ENCODE data around the gene GPS1. TPM values are rescaled to one million over a fixed set of nuclear protein-coding genes. Genes with fewer than 3 reads are reported as not detected.

The GPS1 gene
- total and polyA plus RNA-seq, 2 of the 4 experiments (the other 2 are of a cell fraction): 157 to 181 TPM

GRCh38 chr17:82018152-82018988 is 33.3 kb upstream of the GPS1 start:
- Histone ChIP-seq H4K20me1 (ENCODE audit: insufficient read depth, low read length) (peaks cover 24% of the 10 kb centered on the region), H3K9me1 (ENCODE audit: insufficient read depth, low read length) (no peaks in the 10 kb centered on the region), H3K27me3 (ENCODE audit: control insufficient read depth, insufficient read depth, low read length) (no peaks in the 10 kb centered on the region), H2AFZ (replicated peaks; ENCODE audit: low read length, poor library complexity) (peak overlapping the region; percentile 21), H4K91ac (ENCODE audit: insufficient read depth, low read depth, low read length) (no peak overlapping the region), H4K5ac (ENCODE audit: low read depth, low read length) (no peak overlapping the region), H3K9me3 (ENCODE audit: control insufficient read depth, insufficient read depth, low read length) (no peaks in the 10 kb centered on the region), H2BK20ac (ENCODE audit: low read depth, low read length) (no peak overlapping the region), H3K4me2 (ENCODE audit: low read depth, low read length) (no peak overlapping the region), H3K36me3 (ENCODE audit: control insufficient read depth, insufficient read depth, low read length) (peaks cover 6% of the 10 kb centered on the region; the same call in 1 of the 2 replicates), H2BK15ac (ENCODE audit: low read depth, low read length) (no peak overlapping the region), H3K4me3 (ENCODE audit: insufficient read depth, low read depth, low read length) (no peak overlapping the region), H2BK120ac (ENCODE audit: low read depth, low read length) (no peak overlapping the region), H3K23ac (ENCODE audit: low read depth, low read length) (no peak overlapping the region), H3K14ac (replicated peaks; ENCODE audit: low read depth, low read length) (no peak overlapping the region), H3K56ac (ENCODE audit: extremely low read depth, insufficient read depth, low read length) (no peak overlapping the region), H2AK9ac (replicated peaks; ENCODE audit: low read depth, low read length, poor library complexity) (peak overlapping the region; percentile 15), H3K9ac (ENCODE audit: low read depth, low read length) (no peak overlapping the region), H3K27ac (ENCODE audit: insufficient read depth, low read length) (no peak overlapping the region), H2BK5ac (ENCODE audit: low read depth, low read length, poor library complexity, severe bottlenecking) (no peak overlapping the region), H2AK5ac (ENCODE audit: low read depth, low read length) (no peak overlapping the region; the same call in 1 of the 2 replicates), H3K4me1 (ENCODE audit: control insufficient read depth, insufficient read depth, low read length) (peaks cover 8% of the 10 kb centered on the region), H3K4ac (ENCODE audit: low read depth, low read length) (no peak overlapping the region), H3K79me1 (ENCODE audit: low read depth in 1 of 2, low read length in 2 of 2) (peaks cover 6 to 32% of the 10 kb centered on the region in 2 experiments), H3K18ac (ENCODE audit: low read depth, low read length) (no peak overlapping the region), H4K8ac (ENCODE audit: low read depth in 2 of 2, low read length in 2 of 2) (no peak overlapping the region)
- dilution Hi-C loops (cut with HindIII; ENCODE audit: low sequenced_read_pairs, unreplicated experiment) (no loop called here), in situ Hi-C loops (cut with MboI; ENCODE audit: low sequenced_read_pairs) (loop anchor here (5.0 kb wide), 1 partner anchor 51 kb away; no protein-coding TSS in a partner anchor), intact Hi-C loops (cut with micrococcal nuclease) (no loop called here)
- BruUV-seq (replicated peaks): no TSS peak
- ChIA-PET POLR2A (ENCODE audit: unreplicated experiment) (no interaction called here), CTCF (interaction anchor here (3.6 kb wide), 1 partner anchor 59 kb away, joined by 17 read pairs; no protein-coding TSS in a partner anchor)
- DNase-seq: no peak
- 72% methylated on average over 5 of the region's 19 CpGs; no CpG with 5 or more reads in 1 of the 2 experiments for WGBS, 2 experiments (ENCODE audit: extremely low coverage in 2 of 2, insufficient read length in 1 of 2)
- ATAC-seq (ENCODE audit: low read depth): no peak
- TF ChIP-seq, protein P1, sequence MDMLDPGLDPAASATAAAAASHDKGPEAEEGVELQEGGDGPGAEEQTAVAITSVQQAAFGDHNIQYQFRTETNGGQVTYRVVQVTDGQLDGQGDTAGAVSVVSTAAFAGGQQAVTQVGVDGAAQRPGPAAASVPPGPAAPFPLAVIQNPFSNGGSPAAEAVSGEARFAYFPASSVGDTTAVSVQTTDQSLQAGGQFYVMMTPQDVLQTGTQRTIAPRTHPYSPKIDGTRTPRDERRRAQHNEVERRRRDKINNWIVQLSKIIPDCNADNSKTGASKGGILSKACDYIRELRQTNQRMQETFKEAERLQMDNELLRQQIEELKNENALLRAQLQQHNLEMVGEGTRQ (IDR thresholded peaks at IDR 0.05; ENCODE audit: low read depth, low read length): no peak
- TF ChIP-seq POLR2A (IDR thresholded peaks at IDR 0.05; ENCODE audit: low read depth, low read length): no peak
- TF ChIP-seq SMC3 (IDR thresholded peaks at IDR 0.05; ENCODE audit: low read depth, low read length): no peak
- no peak for TF ChIP-seq RCOR1 (IDR thresholded peaks at IDR 0.05; ENCODE audit: insufficient replicate concordance, low read length)
- TF ChIP-seq BHLHE40 (IDR thresholded peaks at IDR 0.05; ENCODE audit: low read depth, low read length): no peak
- no peak for TF ChIP-seq MAFK (IDR thresholded peaks at IDR 0.05; ENCODE audit: low read depth, low read length)
- TF ChIP-seq RAD21 (IDR thresholded peaks at IDR 0.05; ENCODE audit: low read length): no peak
- no peak for TF ChIP-seq MXI1 (IDR thresholded peaks at IDR 0.05; ENCODE audit: borderline replicate concordance, low read depth, low read length)
- no peak for TF ChIP-seq FOS (IDR thresholded peaks at IDR 0.05; ENCODE audit: low read depth, low read length)
- no peak for TF ChIP-seq CHD1 (IDR thresholded peaks at IDR 0.05; ENCODE audit: low read depth, low read length)
- TF ChIP-seq, protein P2, sequence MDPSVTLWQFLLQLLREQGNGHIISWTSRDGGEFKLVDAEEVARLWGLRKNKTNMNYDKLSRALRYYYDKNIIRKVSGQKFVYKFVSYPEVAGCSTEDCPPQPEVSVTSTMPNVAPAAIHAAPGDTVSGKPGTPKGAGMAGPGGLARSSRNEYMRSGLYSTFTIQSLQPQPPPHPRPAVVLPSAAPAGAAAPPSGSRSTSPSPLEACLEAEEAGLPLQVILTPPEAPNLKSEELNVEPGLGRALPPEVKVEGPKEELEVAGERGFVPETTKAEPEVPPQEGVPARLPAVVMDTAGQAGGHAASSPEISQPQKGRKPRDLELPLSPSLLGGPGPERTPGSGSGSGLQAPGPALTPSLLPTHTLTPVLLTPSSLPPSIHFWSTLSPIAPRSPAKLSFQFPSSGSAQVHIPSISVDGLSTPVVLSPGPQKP (IDR thresholded peaks at IDR 0.05; ENCODE audit: borderline replicate concordance, low read depth, low read length): no peak
- no peak for TF ChIP-seq MAZ (IDR thresholded peaks at IDR 0.05; ENCODE audit: borderline replicate concordance, low read depth, low read length)
- no peak for TF ChIP-seq CEBPB (IDR thresholded peaks at IDR 0.05; ENCODE audit: low read depth, low read length)
- TF ChIP-seq NFE2L2 (IDR thresholded peaks at IDR 0.05; ENCODE audit: low read depth, low read length): no peak
- TF ChIP-seq, protein P3, sequence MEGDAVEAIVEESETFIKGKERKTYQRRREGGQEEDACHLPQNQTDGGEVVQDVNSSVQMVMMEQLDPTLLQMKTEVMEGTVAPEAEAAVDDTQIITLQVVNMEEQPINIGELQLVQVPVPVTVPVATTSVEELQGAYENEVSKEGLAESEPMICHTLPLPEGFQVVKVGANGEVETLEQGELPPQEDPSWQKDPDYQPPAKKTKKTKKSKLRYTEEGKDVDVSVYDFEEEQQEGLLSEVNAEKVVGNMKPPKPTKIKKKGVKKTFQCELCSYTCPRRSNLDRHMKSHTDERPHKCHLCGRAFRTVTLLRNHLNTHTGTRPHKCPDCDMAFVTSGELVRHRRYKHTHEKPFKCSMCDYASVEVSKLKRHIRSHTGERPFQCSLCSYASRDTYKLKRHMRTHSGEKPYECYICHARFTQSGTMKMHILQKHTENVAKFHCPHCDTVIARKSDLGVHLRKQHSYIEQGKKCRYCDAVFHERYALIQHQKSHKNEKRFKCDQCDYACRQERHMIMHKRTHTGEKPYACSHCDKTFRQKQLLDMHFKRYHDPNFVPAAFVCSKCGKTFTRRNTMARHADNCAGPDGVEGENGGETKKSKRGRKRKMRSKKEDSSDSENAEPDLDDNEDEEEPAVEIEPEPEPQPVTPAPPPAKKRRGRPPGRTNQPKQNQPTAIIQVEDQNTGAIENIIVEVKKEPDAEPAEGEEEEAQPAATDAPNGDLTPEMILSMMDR (conservative IDR thresholded peaks at IDR 0.05; ENCODE audit: low read depth, low read length): no peak

Measured in IMR-90 (cell line).